OCI-LY1 (cell line): ENCODE results near the gene TSPYL1.

ENCODE experiments used
- EZH2 ChIP-seq: fragments of 200-600 bp; sonication (generic), shearing (Covaris generic); IDR thresholded peaks from 2 replicates; pipeline ENCODE4 v1.8.0; 2017; ENCODE audit warnings: borderline replicate concordance, mixed run types, mild to moderate bottlenecking, antibody characterized with exemption, low read length, moderate library complexity, mixed read lengths
- TF ChIP-seq, protein P1 (sequence below): fragments of 200-600 bp; sonication (generic), shearing (Covaris generic); IDR thresholded peaks from 2 replicates; pipeline ENCODE4 v1.5.1; 2017; ENCODE audit warnings: mild to moderate bottlenecking, antibody characterized with exemption, low read length, moderate library complexity, mixed read lengths

DNA sequence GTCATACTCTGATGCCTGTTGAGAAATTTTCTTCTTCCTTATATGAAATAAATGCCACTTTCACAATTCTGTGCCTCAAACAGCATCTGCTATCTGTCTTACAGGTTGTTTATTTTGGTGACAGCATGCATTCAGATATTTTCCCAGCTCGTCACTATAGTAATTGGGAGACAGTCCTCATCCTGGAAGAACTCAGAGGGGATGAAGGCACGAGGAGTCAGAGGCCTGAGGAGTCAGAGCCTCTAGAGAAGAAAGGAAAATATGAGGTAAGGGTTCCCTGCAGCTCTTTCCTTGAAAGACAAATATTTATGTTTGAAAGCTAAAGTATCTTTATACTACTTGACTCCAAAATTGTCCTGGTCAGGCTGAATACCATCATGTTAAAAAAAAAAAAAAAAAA is 41.6 kb downstream of the TSPYL1 start:
- TF ChIP-seq, protein P1, sequence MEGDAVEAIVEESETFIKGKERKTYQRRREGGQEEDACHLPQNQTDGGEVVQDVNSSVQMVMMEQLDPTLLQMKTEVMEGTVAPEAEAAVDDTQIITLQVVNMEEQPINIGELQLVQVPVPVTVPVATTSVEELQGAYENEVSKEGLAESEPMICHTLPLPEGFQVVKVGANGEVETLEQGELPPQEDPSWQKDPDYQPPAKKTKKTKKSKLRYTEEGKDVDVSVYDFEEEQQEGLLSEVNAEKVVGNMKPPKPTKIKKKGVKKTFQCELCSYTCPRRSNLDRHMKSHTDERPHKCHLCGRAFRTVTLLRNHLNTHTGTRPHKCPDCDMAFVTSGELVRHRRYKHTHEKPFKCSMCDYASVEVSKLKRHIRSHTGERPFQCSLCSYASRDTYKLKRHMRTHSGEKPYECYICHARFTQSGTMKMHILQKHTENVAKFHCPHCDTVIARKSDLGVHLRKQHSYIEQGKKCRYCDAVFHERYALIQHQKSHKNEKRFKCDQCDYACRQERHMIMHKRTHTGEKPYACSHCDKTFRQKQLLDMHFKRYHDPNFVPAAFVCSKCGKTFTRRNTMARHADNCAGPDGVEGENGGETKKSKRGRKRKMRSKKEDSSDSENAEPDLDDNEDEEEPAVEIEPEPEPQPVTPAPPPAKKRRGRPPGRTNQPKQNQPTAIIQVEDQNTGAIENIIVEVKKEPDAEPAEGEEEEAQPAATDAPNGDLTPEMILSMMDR, result no peak
- TF ChIP-seq EZH2, result no peak
